HEK293T (cell line): Measurements from ENCODE around the gene TEPSIN.
"Not testable (repeated sequence)": the region's sequence is repeated elsewhere in the genome, so short reads cannot be mapped to it uniquely, and the experiment has no call there.

Experiments used
- ARNT ChIP-seq: fragments of 450-650 bp; IDR thresholded peaks from 2 replicates; pipeline ENCODE4 v1.6.1; 2017; ENCODE audit warnings: mild to moderate bottlenecking
- L3MBTL2 ChIP-seq: fragments of 450-650 bp; conservative IDR thresholded peaks from 2 replicates; pipeline ENCODE4 v1.6.1; 2016; ENCODE audit warnings: mild to moderate bottlenecking
- SP1 ChIP-seq: fragments of 450-650 bp; IDR thresholded peaks from 2 replicates; pipeline ENCODE4 v1.6.1; 2017
- TARDBP ChIP-seq: fragments of 450-650 bp; IDR thresholded peaks from 2 replicates; pipeline ENCODE4 v1.6.1; 2016

- TF ChIP-seq SP1, TARDBP, ARNT, L3MBTL2: not testable (repeated sequence)
Measured at GRCh38 chr17:81227630-81228029, 11.2 kb downstream of the TEPSIN start.
